H9 (cell line): ENCODE results near the gene AHSP. TPM values are rescaled to one million over a fixed set of nuclear protein-coding genes. Genes with fewer than 3 reads are reported as not detected.

Experiments
- DNase-seq: peaks from one replicate; pipeline ENCODE4 v3.0.0-alpha.2; 2017
- H2AFZ ChIP-seq: one replicate; pipeline ENCODE4 v1.6.1; 2013; ENCODE audit warnings: mild to moderate bottlenecking, low read length, control low read depth, moderate library complexity
- H2AK5ac ChIP-seq: 2 replicates; pipeline ENCODE4 v1.6.1; 2013; ENCODE audit warnings: low read length, control low read depth, mixed read lengths; ENCODE audit not compliant: insufficient read length
- H2BK120ac ChIP-seq: one replicate; pipeline ENCODE4 v1.6.1; 2013; ENCODE audit warnings: low read depth, mild to moderate bottlenecking, low read length, control low read depth, inconsistent platforms; ENCODE audit not compliant: poor library complexity, severe bottlenecking
- H2BK12ac ChIP-seq: 2 replicates; pipeline ENCODE4 v1.6.1; 2013; ENCODE audit warnings: low read length, control low read depth, mixed read lengths, low read depth; ENCODE audit not compliant: insufficient read length
- H2BK15ac ChIP-seq: 2 replicates; pipeline ENCODE4 v1.6.1; 2013; ENCODE audit warnings: low read depth, low read length, control low read depth
- H2BK20ac ChIP-seq: one replicate; pipeline ENCODE4 v1.6.1; 2013; ENCODE audit warnings: low read depth, mild to moderate bottlenecking, low read length, control low read depth, inconsistent platforms; ENCODE audit not compliant: poor library complexity, severe bottlenecking
- H2BK5ac ChIP-seq: 2 replicates; pipeline ENCODE4 v1.6.1; 2013; ENCODE audit warnings: low read length, control low read depth, mixed read lengths; ENCODE audit not compliant: insufficient read length
- H3K14ac ChIP-seq: 2 replicates; pipeline ENCODE4 v1.6.1; 2013; ENCODE audit warnings: low read length, control low read depth; ENCODE audit not compliant: insufficient read depth
- H3K18ac ChIP-seq: 2 replicates; pipeline ENCODE4 v1.6.1; 2013; ENCODE audit warnings: low read depth, mild to moderate bottlenecking, mixed read lengths, low read length, control low read depth; ENCODE audit not compliant: insufficient read length
- H3K23ac ChIP-seq: 2 replicates; pipeline ENCODE4 v1.6.1; 2013; ENCODE audit warnings: low read length, control low read depth, mixed read lengths, low read depth; ENCODE audit not compliant: insufficient read length
- H3K23me2 ChIP-seq: 2 replicates; pipeline ENCODE4 v1.6.1; 2013; ENCODE audit warnings: low read depth, mild to moderate bottlenecking, mixed read lengths, low read length, control low read depth; ENCODE audit not compliant: insufficient read length, poor library complexity, severe bottlenecking
- H3K27ac ChIP-seq: 2 replicates; pipeline ENCODE4 v1.5.1; 2013; ENCODE audit warnings: low read length, control low read depth, mixed read lengths, low read depth; ENCODE audit not compliant: insufficient read length
- H3K27me3 ChIP-seq: 2 replicates; pipeline ENCODE4 v1.6.1; 2013; ENCODE audit warnings: low read length, control low read depth, inconsistent platforms; ENCODE audit not compliant: insufficient read depth
- H3K4ac ChIP-seq: 2 replicates; pipeline ENCODE4 v1.6.1; 2013; ENCODE audit warnings: low read depth, mild to moderate bottlenecking, control low read depth, inconsistent platforms, low read length, moderate library complexity
- H3K4me1 ChIP-seq: 2 replicates; pipeline ENCODE4 v1.6.1; 2013; ENCODE audit warnings: low read length, control low read depth, inconsistent platforms; ENCODE audit not compliant: insufficient read depth
- H3K4me2 ChIP-seq: 2 replicates; pipeline ENCODE4 v1.6.1; 2013; ENCODE audit warnings: low read length, control low read depth, mixed read lengths; ENCODE audit not compliant: insufficient read length, insufficient read depth
- H3K56ac ChIP-seq: 2 replicates; pipeline ENCODE4 v1.6.1; 2013; ENCODE audit warnings: low read depth, mild to moderate bottlenecking, mixed read lengths, low read length, control low read depth; ENCODE audit not compliant: insufficient read length
- H3K79me1 ChIP-seq: 2 replicates; pipeline ENCODE4 v1.6.1; 2013; ENCODE audit warnings: low read depth, mild to moderate bottlenecking, moderate library complexity, low read length, control low read depth, inconsistent platforms; ENCODE audit not compliant: insufficient read depth, poor library complexity, severe bottlenecking
- H3K79me2 ChIP-seq: 2 replicates; pipeline ENCODE4 v1.6.1; 2013; ENCODE audit warnings: low read length, control low read depth, inconsistent platforms; ENCODE audit not compliant: insufficient read depth
- H3K9ac ChIP-seq: 2 replicates; pipeline ENCODE4 v1.6.1; 2013; ENCODE audit warnings: low read length, control low read depth, mixed read lengths; ENCODE audit not compliant: insufficient read length; ENCODE audit errors: extremely low read depth
- H3K9me3 ChIP-seq: one replicate; pipeline ENCODE4 v1.6.1; 2013; ENCODE audit warnings: low read depth, low read length, inconsistent platforms; ENCODE audit not compliant: control insufficient read depth
- H3T11ph ChIP-seq: one replicate; pipeline ENCODE4 v1.6.1; 2013; ENCODE audit warnings: mild to moderate bottlenecking, low read length, control low read depth, inconsistent platforms
- H4K20me1 ChIP-seq: one replicate; pipeline ENCODE4 v1.6.1; 2013; ENCODE audit not compliant: control insufficient read depth, insufficient read length, insufficient read depth
- H4K5ac ChIP-seq: 2 replicates; pipeline ENCODE4 v1.6.1; 2013; ENCODE audit warnings: low read depth, mild to moderate bottlenecking, mixed read lengths, low read length, control low read depth; ENCODE audit not compliant: insufficient read length
- H4K8ac ChIP-seq: replicated peaks from 2 replicates; pipeline ENCODE4 v1.6.1; 2013; ENCODE audit warnings: low read length, control low read depth, mixed read lengths, low read depth; ENCODE audit not compliant: insufficient read length
- H4K91ac ChIP-seq: 2 replicates; pipeline ENCODE4 v1.6.1; 2013; ENCODE audit warnings: low read depth, mild to moderate bottlenecking, moderate library complexity, mixed read lengths, low read length, control low read depth; ENCODE audit not compliant: insufficient read length
- H3K27ac Mint-ChIP-seq, 3 experiments: 2 replicates in 2 of 3; 3 replicates in 1 of 3; pipeline ENCODE4 v1.8.0; 2020 to 2021; ENCODE audit warnings: mixed read lengths in 3 of 3, mild to moderate bottlenecking in 1 of 3, moderate library complexity in 1 of 3
- H3K27me3 Mint-ChIP-seq: 2 replicates; pipeline ENCODE4 v1.8.0; 2021; ENCODE audit warnings: low read depth, mild to moderate bottlenecking, moderate library complexity, mixed read lengths
- H3K36me3 Mint-ChIP-seq, 3 experiments: 2 replicates in 2 of 3; 3 replicates in 1 of 3; pipeline ENCODE4 v1.8.0; 2020 to 2021; ENCODE audit warnings: low read depth in 3 of 3, mixed read lengths in 3 of 3; ENCODE audit not compliant: insufficient read depth in 1 of 3
- H3K4me1 Mint-ChIP-seq, 2 experiments: 2 replicates each; pipeline ENCODE4 v1.8.0; 2020; ENCODE audit warnings: mixed read lengths in 2 of 2
- H3K4me3 Mint-ChIP-seq, 2 experiments: 2 replicates in 1 of 2; 3 replicates in 1 of 2; pipeline ENCODE4 v1.8.0; 2020 to 2021; ENCODE audit warnings: mild to moderate bottlenecking in 2 of 2, mixed read lengths in 2 of 2, moderate library complexity in 1 of 2
- H3K9me3 Mint-ChIP-seq, 2 experiments: 2 replicates in 1 of 2; 3 replicates in 1 of 2; pipeline ENCODE4 v1.8.0; 2020; ENCODE audit warnings: mild to moderate bottlenecking in 2 of 2, mixed read lengths in 2 of 2, moderate library complexity in 1 of 2
- WGBS: extraction: QIAGEN DNeasy Blood & Tissue Kit; methylation state at CpG from one replicate; pipeline ENCODE4 v1.1.7; 2013; ENCODE audit warnings: missing lambda C conversion rate, low lambda C conversion rate, mixed read lengths; ENCODE audit not compliant: insufficient read length; ENCODE audit errors: extremely low coverage; 5-methylcytosine and 5-hydroxymethylcytosine counted together
- total RNA-seq: library from RNA; stranded (reverse); gene quantifications from 2 replicates; pipeline ENCODE4 v1.2.1, GENCODE V29; 2021
- TF ChIP-seq, protein P1 (sequence below): fragments of 200-600 bp; sonication (generic); conservative IDR thresholded peaks from 3 replicates; pipeline ENCODE4 v1.8.0; 2021; ENCODE audit warnings: antibody characterized with exemption, mild to moderate bottlenecking

AHSP gene
- total RNA-seq, 1 experiment from 2014 or later = not detected

DNA sequence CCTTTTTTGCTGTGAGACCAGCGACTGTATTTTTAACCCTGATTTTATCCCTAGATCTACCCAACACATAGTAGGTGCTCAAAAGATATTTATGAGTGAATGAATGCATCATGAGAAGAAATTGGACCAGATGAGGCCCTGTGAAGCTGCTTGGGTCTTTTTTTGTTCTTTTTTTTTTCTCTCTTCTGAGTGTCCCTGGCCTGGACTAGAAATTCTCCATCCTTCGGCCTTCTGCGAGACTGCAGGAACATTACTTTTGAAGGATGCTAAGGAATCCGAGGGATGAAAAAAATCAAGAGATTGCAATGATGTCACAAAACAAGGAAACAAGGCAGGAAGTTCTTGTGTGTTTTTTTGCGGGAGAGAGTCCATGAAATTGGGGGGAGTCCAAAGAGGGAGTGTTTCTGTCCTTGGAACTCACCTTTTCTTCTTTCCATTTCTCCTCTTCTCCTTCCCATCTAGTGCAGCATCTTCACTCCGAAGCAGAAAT is 18.9 kb upstream of the AHSP start:
- Histone ChIP-seq H2AFZ (no peak overlapping the region), H3K18ac (no peak overlapping the region), H3K27me3 (no peaks in the 10 kb centered on the region), H3K27ac (no peak overlapping the region), H2BK20ac (no peak overlapping the region), H3K79me2 (no peaks in the 10 kb centered on the region), H3K23me2 (peaks cover 6% of the 10 kb centered on the region), H3K9ac (peak overlapping the region; percentile 82), H3K4me1 (0 out of 2 replicates have a peak, but pooled peaks cover 3% of the 10 kb centered on the region), H3K4me2 (peak overlapping the region; percentile 80), H3K56ac (no peak overlapping the region), H4K20me1 (no peaks in the 10 kb centered on the region), H2BK15ac (no peak overlapping the region), H3K23ac (no peak overlapping the region), H2AK5ac (no peak overlapping the region), H2BK12ac (no peak overlapping the region), H3K9me3 (no peaks in the 10 kb centered on the region), H2BK5ac (no peak overlapping the region), H2BK120ac (no peak overlapping the region), H4K5ac (no peak overlapping the region), H3K79me1 (no peaks in the 10 kb centered on the region), H3T11ph (no peak overlapping the region), H3K14ac (peak overlapping the region; percentile 92; the same call in 1 of the 2 replicates), H3K4ac (no peak overlapping the region), H4K91ac (no peak overlapping the region), H4K8ac (no peak overlapping the region)
- peaks cover 2 to 5% (median 3%) of the 10 kb centered on the region in 3 experiments; a peak in 4 of 7 replicates for H3K36me3 Mint-ChIP-seq
- peaks cover 13 to 19% of the 10 kb centered on the region in 2 experiments for H3K4me1 Mint-ChIP-seq
- WGBS = no CpG with 5 or more reads among the region's 6 CpGs
- peaks cover 4% of the 10 kb centered on the region for H3K27me3 Mint-ChIP-seq
- peak overlapping the region; percentile 87 to 90 (median 89) for H3K27ac Mint-ChIP-seq
- H3K4me3 Mint-ChIP-seq = peak overlapping the region; percentile 87 to 93
- peaks cover 0 to 2% of the 10 kb centered on the region in 2 experiments; a peak in 2 of 5 replicates for H3K9me3 Mint-ChIP-seq
- no peak for DNase-seq
- TF ChIP-seq, protein P1, sequence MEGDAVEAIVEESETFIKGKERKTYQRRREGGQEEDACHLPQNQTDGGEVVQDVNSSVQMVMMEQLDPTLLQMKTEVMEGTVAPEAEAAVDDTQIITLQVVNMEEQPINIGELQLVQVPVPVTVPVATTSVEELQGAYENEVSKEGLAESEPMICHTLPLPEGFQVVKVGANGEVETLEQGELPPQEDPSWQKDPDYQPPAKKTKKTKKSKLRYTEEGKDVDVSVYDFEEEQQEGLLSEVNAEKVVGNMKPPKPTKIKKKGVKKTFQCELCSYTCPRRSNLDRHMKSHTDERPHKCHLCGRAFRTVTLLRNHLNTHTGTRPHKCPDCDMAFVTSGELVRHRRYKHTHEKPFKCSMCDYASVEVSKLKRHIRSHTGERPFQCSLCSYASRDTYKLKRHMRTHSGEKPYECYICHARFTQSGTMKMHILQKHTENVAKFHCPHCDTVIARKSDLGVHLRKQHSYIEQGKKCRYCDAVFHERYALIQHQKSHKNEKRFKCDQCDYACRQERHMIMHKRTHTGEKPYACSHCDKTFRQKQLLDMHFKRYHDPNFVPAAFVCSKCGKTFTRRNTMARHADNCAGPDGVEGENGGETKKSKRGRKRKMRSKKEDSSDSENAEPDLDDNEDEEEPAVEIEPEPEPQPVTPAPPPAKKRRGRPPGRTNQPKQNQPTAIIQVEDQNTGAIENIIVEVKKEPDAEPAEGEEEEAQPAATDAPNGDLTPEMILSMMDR = no peak
